GM23338 (cell line): ENCODE measurements around the gene HSPA9. TPM values are rescaled to one million over a fixed set of nuclear protein-coding genes. Genes with fewer than 3 reads are reported as not detected.

ENCODE experiments used
- ATAC-seq: fragments of 200-7000 bp; cut with Tn5 transposase; 3 replicates; pipeline ENCODE4 v1.9.1; 2020
- DNase-seq: peaks from one replicate; pipeline ENCODE4 v3.0.0-alpha.2; 2015; ENCODE audit warnings: low spot score
- H2AFZ ChIP-seq: fragments of 200-600 bp; sonication (generic); 2 replicates; pipeline ENCODE4 v1.8.0; 2016; ENCODE audit warnings: antibody characterized with exemption, mild to moderate bottlenecking, moderate library complexity
- H3F3A ChIP-seq: fragments of 200-600 bp; sonication (generic); replicated peaks from 2 replicates; pipeline ENCODE4 v1.8.0; 2017; ENCODE audit warnings: antibody characterized with exemption, mixed run types, low read depth
- H3K27ac ChIP-seq: fragments of 200-600 bp; sonication (generic); 2 replicates; pipeline ENCODE4 v1.6.1; 2016; ENCODE audit warnings: low read depth
- H3K27me3 ChIP-seq: fragments of 200-600 bp; sonication (generic); 2 replicates; pipeline ENCODE4 v1.8.0; 2016; ENCODE audit warnings: mild to moderate bottlenecking, mixed run types, moderate library complexity; ENCODE audit not compliant: insufficient read depth
- H3K36me3 ChIP-seq: fragments of 200-600 bp; sonication (generic); 2 replicates; pipeline ENCODE4 v1.8.0; 2016; ENCODE audit warnings: mild to moderate bottlenecking; ENCODE audit not compliant: insufficient read depth
- H3K4me1 ChIP-seq: fragments of 200-600 bp; sonication (generic); 2 replicates; pipeline ENCODE4 v1.8.0; 2016; ENCODE audit warnings: mild to moderate bottlenecking, moderate library complexity; ENCODE audit not compliant: insufficient read depth
- H3K4me2 ChIP-seq: fragments of 200-600 bp; sonication (generic); 2 replicates; pipeline ENCODE4 v1.7.1; 2017; ENCODE audit warnings: mixed run types
- H3K4me3 ChIP-seq: fragments of 200-600 bp; sonication (generic); 2 replicates; pipeline ENCODE4 v1.6.1; 2016; ENCODE audit warnings: mixed run types
- H3K79me2 ChIP-seq: fragments of 200-600 bp; sonication (generic); replicated peaks from 2 replicates; pipeline ENCODE4 v1.8.0; 2017; ENCODE audit warnings: mild to moderate bottlenecking; ENCODE audit not compliant: insufficient read depth
- H3K9me2 ChIP-seq: fragments of 200-600 bp; sonication (generic); 2 replicates; pipeline ENCODE4 v1.8.0; 2017; ENCODE audit not compliant: insufficient read depth
- H4K20me1 ChIP-seq: fragments of 200-600 bp; sonication (generic); replicated peaks from 2 replicates; pipeline ENCODE4 v1.8.0; 2017; ENCODE audit warnings: mild to moderate bottlenecking; ENCODE audit not compliant: insufficient read depth
- H3K27ac Mint-ChIP-seq: 2 replicates; pipeline ENCODE4 v1.8.0; 2020; ENCODE audit warnings: inconsistent platforms, mild to moderate bottlenecking, moderate library complexity, mixed read lengths
- H3K27me3 Mint-ChIP-seq: 3 replicates; pipeline ENCODE4 v1.8.0; 2022; ENCODE audit warnings: low read depth, mild to moderate bottlenecking, moderate library complexity, mixed read lengths, inconsistent platforms; ENCODE audit not compliant: insufficient read depth, poor library complexity
- H3K36me3 Mint-ChIP-seq: 3 replicates; pipeline ENCODE4 v1.8.0; 2021; ENCODE audit warnings: low read depth, mild to moderate bottlenecking, inconsistent platforms, moderate library complexity, mixed read lengths
- H3K4me1 Mint-ChIP-seq: 3 replicates; pipeline ENCODE4 v1.8.0; 2020; ENCODE audit warnings: mild to moderate bottlenecking, inconsistent platforms, mixed read lengths
- H3K4me3 Mint-ChIP-seq: 3 replicates; pipeline ENCODE4 v1.8.0; 2021; ENCODE audit warnings: moderate library complexity, mild to moderate bottlenecking, inconsistent platforms, mixed read lengths
- H3K9me3 Mint-ChIP-seq: 3 replicates; pipeline ENCODE4 v1.8.0; 2020; ENCODE audit warnings: moderate library complexity, mild to moderate bottlenecking, inconsistent platforms, mixed read lengths
- CREB1 ChIP-seq: fragments of 250-450 bp; sonication (Bioruptor Pico); IDR thresholded peaks from 2 replicates; pipeline ENCODE4 v1.5.0; 2020; ENCODE audit warnings: low read depth, mild to moderate bottlenecking, moderate library complexity
- CTCF ChIP-seq, 2 experiments: fragments of 200-600 bp in 1 of 2; sonication (generic) in 1 of 2; conservative IDR thresholded peaks; 2 replicates each; pipeline versions ENCODE4 v1.5.1 to v1.6.1; 2016 to 2017; ENCODE audit warnings: antibody characterized with exemption in 2 of 2, low read depth in 2 of 2, mild to moderate bottlenecking in 2 of 2, moderate library complexity in 1 of 2
- ETS1 ChIP-seq: IDR thresholded peaks from 2 replicates; pipeline ENCODE4 v1.6.1; 2016; ENCODE audit warnings: antibody characterized with exemption
- EZH2 ChIP-seq: fragments of 200-600 bp; sonication (generic); IDR thresholded peaks from one replicate; pipeline ENCODE4 v1.8.0; 2017; ENCODE audit warnings: antibody characterized with exemption, mild to moderate bottlenecking, low read depth; ENCODE audit not compliant: unreplicated experiment
- EZH2phosphoT487 ChIP-seq: fragments of 200-600 bp; sonication (generic); IDR thresholded peaks from one replicate; pipeline ENCODE4 v1.8.1; 2018; ENCODE audit warnings: antibody characterized with exemption; ENCODE audit not compliant: unreplicated experiment
- JUNB ChIP-seq: IDR thresholded peaks from one replicate; pipeline ENCODE4 v1.6.1; 2016; ENCODE audit warnings: antibody characterized with exemption; ENCODE audit not compliant: unreplicated experiment
- NANOG ChIP-seq: IDR thresholded peaks from 2 replicates; pipeline ENCODE4 v1.6.1; 2016; ENCODE audit warnings: antibody characterized with exemption, borderline replicate concordance
- POLR2AphosphoS5 ChIP-seq: IDR thresholded peaks from 2 replicates; pipeline ENCODE4 v1.6.1; 2016; ENCODE audit warnings: antibody characterized with exemption, low read depth
- REST ChIP-seq: IDR thresholded peaks from one replicate; pipeline ENCODE4 v1.6.1; 2018; ENCODE audit warnings: antibody characterized with exemption; ENCODE audit not compliant: unreplicated experiment
- STAT1 ChIP-seq: IDR thresholded peaks from one replicate; pipeline ENCODE4 v1.6.1; 2016; ENCODE audit warnings: antibody characterized with exemption; ENCODE audit not compliant: unreplicated experiment
- ZNF114 ChIP-seq: fragments of 250-450 bp; sonication (Bioruptor Pico); IDR thresholded peaks from 2 replicates; pipeline ENCODE4 v1.5.0; 2020; ENCODE audit warnings: mild to moderate bottlenecking, moderate library complexity
- ZNF331 ChIP-seq: fragments of 250-450 bp; sonication (Bioruptor Pico); IDR thresholded peaks from 2 replicates; pipeline ENCODE4 v1.5.0; 2020; ENCODE audit warnings: low read depth, mild to moderate bottlenecking, moderate library complexity
- ZNF462 ChIP-seq: fragments of 250-450 bp; sonication (Bioruptor Pico); IDR thresholded peaks from 2 replicates; pipeline ENCODE4 v1.5.0; 2020; ENCODE audit warnings: mild to moderate bottlenecking, moderate library complexity
- polyA plus RNA-seq: library from polyadenylated mRNA; unstranded; fragments of >200 nt; fragmentation: Nextera tagmentation; extraction: Ambion mirVana; gene quantifications from 2 replicates; pipeline ENCODE4 v1.2.1, GENCODE V29; 2016
- total RNA-seq: library from RNA; depleted of rRNA; stranded (reverse); fragments of >200 nt; shearing (Covaris generic); gene quantifications from 2 replicates; pipeline ENCODE4 v1.2.3, GENCODE V29; 2014

The HSPA9 gene
- total and polyA plus RNA-seq, 2 experiments from 2014 or later, result 302 to 751 TPM

- H3K9me3 Mint-ChIP-seq, result no peaks in the 10 kb centered on the region
- TF ChIP-seq POLR2AphosphoS5 (no peak), EZH2phosphoT487 (no peak), EZH2 (no peak), NANOG (no peak), REST (no peak), JUNB (no peak), ETS1 (no peak), CREB1 (CRISPR knock-in tag) (no peak), ZNF331 (CRISPR knock-in tag) (no peak), ZNF114 (CRISPR knock-in tag) (no peak), ZNF462 (CRISPR knock-in tag) (no peak), CTCF (conservative IDR thresholded peaks at IDR 0.05; ENCODE audit: low read depth in 2 of 2) (no peak), STAT1 (no peak)
- peaks cover 14% of the 10 kb centered on the region for H3K4me1 ChIP-seq
- no peak overlapping the region for H3K4me2 ChIP-seq
- no peak overlapping the region; the same call in 2 of the 3 replicates for H3K4me3 Mint-ChIP-seq
- peaks cover 9% of the 10 kb centered on the region for H3K4me1 Mint-ChIP-seq
- peaks cover 7% of the 10 kb centered on the region for H3K27me3 Mint-ChIP-seq
- peaks cover 64% of the 10 kb centered on the region for H3K36me3 Mint-ChIP-seq
- H3K27ac Mint-ChIP-seq, result no peak overlapping the region
- H3K9me2 ChIP-seq, result no peaks in the 10 kb centered on the region
- no peaks in the 10 kb centered on the region for H3K27me3 ChIP-seq
- H2AFZ ChIP-seq, result no peak overlapping the region
- DNase-seq, result no peak
- ATAC-seq, result no peak
- H3K79me2 ChIP-seq, result peaks cover 95% of the 10 kb centered on the region
- H4K20me1 ChIP-seq, result peaks cover 62% of the 10 kb centered on the region
- H3K27ac ChIP-seq, result no peak overlapping the region
- no peak overlapping the region for H3K4me3 ChIP-seq
- peaks cover 13% of the 10 kb centered on the region; the same call in 1 of the 2 replicates for H3K36me3 ChIP-seq
- H3F3A ChIP-seq, result 0 out of 2 replicates have a peak, but pooled peaks cover 4% of the 10 kb centered on the region
Observed at GRCh38 chr5:138538943-138539627, 36.1 kb downstream of the HSPA9 start.
